Kasumi-1 (cell line): ENCODE data around the gene UNC45A.
"Not testable (repeated sequence)": the region's sequence is repeated elsewhere in the genome, so short reads cannot be mapped to it uniquely, and the experiment has no call there.

ENCODE experiments used
- DNase-seq, 2 experiments: peaks; one replicate each; lab custom pipeline; 2025; lab: John Stamatoyannopoulos, UW

The UNC45A gene

GRCh38 chr15:90934949-90935751, at the start of gene UNC45A:
TSS of gene UNC45A (plus strand) at chr15:90935285. CDS start at chr15:90935325, 40 bp downstream.
- DNase-seq, result peak; percentile 83 to 84

GRCh38 chr15:90885432-90886290, 49.4 kb upstream of the UNC45A start:
- DNase-seq, result peak; percentile 89

GRCh38 chr15:90886291-90886614, 48.8 kb upstream of the UNC45A start:
- DNase-seq, result no peak

GRCh38 chr15:90887037-90887481, 48.0 kb upstream of the UNC45A start:
- no peak for DNase-seq

- DNase-seq, result no peak
These were observed 45.8 kb upstream of the UNC45A start for GRCh38 chr15:90889313-90889730.

GRCh38 chr15:90889736-90890456, 45.2 kb upstream of the UNC45A start:
- DNase-seq, result no peak

GRCh38 chr15:90890839-90891238, 44.2 kb upstream of the UNC45A start:
- no peak for DNase-seq

- DNase-seq, result no peak
These were observed 43.6 kb upstream of the UNC45A start for GRCh38 chr15:90891346-90891949.

- DNase-seq, result no peak
These were observed 43.1 kb upstream of the UNC45A start for GRCh38 chr15:90892023-90892422.

- DNase-seq, result no peak
These were observed 42.4 kb upstream of the UNC45A start for GRCh38 chr15:90892498-90893174.

GRCh38 chr15:90893175-90894090, 41.7 kb upstream of the UNC45A start:
- DNase-seq, result no peak

GRCh38 chr15:90895571-90896117, 39.4 kb upstream of the UNC45A start:
- peak; percentile 55 to 58 for DNase-seq

- not testable (repeated sequence) for DNase-seq
These were observed 37.9 kb upstream of the UNC45A start for GRCh38 chr15:90897131-90897655.

GRCh38 chr15:90901175-90902039, 33.7 kb upstream of the UNC45A start:
- DNase-seq, result peak in 1 of 2 experiments; percentile 40

GRCh38 chr15:90902040-90902839, 32.8 kb upstream of the UNC45A start:
- peak; percentile 84 to 92 for DNase-seq

GRCh38 chr15:90902840-90903732, 32.0 kb upstream of the UNC45A start, which contains the start of gene MAN2A2:
TSS of gene MAN2A2 (plus strand) at chr15:90903302. CDS start at chr15:90904208, 906 bp downstream.
- peak; percentile 47 to 51 for DNase-seq
